Left renal cortex interstitium (tissue), 4 donors: Measurements from ENCODE around the gene SLC25A51. TPM values are rescaled to one million over a fixed set of nuclear protein-coding genes. Genes with fewer than 3 reads are reported as not detected.

Experiments
- DNase-seq, 4 donors: peaks; one replicate each; pipeline ENCODE4 v3.0.0-alpha.2; 2013; ENCODE audit warnings: low read depth in 4 of 4, low spot score in 2 of 4, missing footprints in 1 of 4
- polyA plus RNA-seq, 4 donors: library from polyadenylated mRNA; unstranded; fragments of 120-200 nt; gene quantifications; one replicate each; pipeline ENCODE4 v1.2.1, GENCODE V29; 2013; ENCODE audit not compliant: insufficient read length in 4 of 4

Gene SLC25A51
- polyA plus RNA-seq, 4 donors = 12.0 to 22.3 (median 19.7) TPM

GRCh38 chr9:37856551-37856950 lies 47.4 kb downstream of the SLC25A51 start:
- DNase-seq = no peak

GRCh38 chr9:37852222-37852621 lies 51.7 kb downstream of the SLC25A51 start:
- no peak for DNase-seq

GRCh38 chr9:37840560-37841194 lies 63.2 kb downstream of the SLC25A51 start:
- DNase-seq = no peak

- no peak for DNase-seq
These were observed 64.1 kb downstream of the SLC25A51 start for GRCh38 chr9:37839496-37840461.

Other genes with a start within 250 kb of the SLC25A51 start
- 10 to 100 TPM; 12.2 to 30.2 (median 18.2) TPM for gene TRMT10B, start 150.3 kb downstream of the SLC25A51 start, polyA plus RNA-seq
- gene EXOSC3, start 119.1 kb downstream of the SLC25A51 start, polyA plus RNA-seq = 10 to 100 TPM; 34.5 to 48.9 (median 41.2) TPM
- 10 to 100 TPM; 27.3 to 37.3 (median 35.7) TPM for gene DCAF10, start 103.3 kb downstream of the SLC25A51 start, polyA plus RNA-seq
- gene SHB, start 165.1 kb upstream of the SLC25A51 start, polyA plus RNA-seq = 10 to 100 TPM; 15.8 to 19.1 (median 18.5) TPM